Stimulated activated CD4-positive, alpha-beta T cell treated with anti-CD3 and anti-CD28 coated beads, Interleukin-2, amount 100 ng/mL, for 4 hours (primary cell): ENCODE data around the gene DAZL.

Experiments
- DNase-seq: peaks from one replicate; pipeline ENCODE4 v3.0.0-alpha.2; 2020; ENCODE audit warnings: low read depth

The DAZL gene

GRCh38 chr3:16543242-16543864, 61.9 kb downstream of the DAZL start:
- no peak for DNase-seq

GRCh38 chr3:16538507-16538906, 66.7 kb downstream of the DAZL start:
- no peak for DNase-seq

GRCh38 chr3:16536996-16537395, 68.2 kb downstream of the DAZL start:
- DNase-seq: no peak
